ENCODE data around the gene PPP1R37. TPM values are rescaled to one million over a fixed set of nuclear protein-coding genes. Genes with fewer than 3 reads are reported as not detected.

PPP1R37 gene
- total and polyA plus RNA-seq, 2 of the 8 experiments (the other 6 are each of a cell fraction or from before 2014, with no cell fraction given) = 14.6 to 25.7 TPM

DNA sequence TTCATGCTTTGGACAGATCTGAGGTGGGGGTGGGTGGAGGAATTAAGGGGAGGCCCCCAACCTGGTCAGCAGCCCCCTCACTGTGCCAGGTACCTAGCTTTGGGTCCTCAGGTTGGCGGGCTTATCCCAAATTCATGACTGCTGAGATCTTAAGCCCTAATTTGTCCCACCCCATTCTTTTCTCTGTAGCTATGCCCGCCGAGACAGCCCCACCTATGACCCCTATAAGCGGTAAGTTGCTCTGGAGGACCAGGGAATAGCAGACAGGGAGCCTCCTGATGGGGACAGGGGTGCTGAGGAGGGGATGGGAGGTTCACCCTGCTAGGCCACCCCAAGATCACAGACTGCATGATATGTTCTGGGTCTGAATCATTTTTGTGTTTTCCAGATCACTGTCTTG, 31.0 kb upstream of the PPP1R37 start (continued):
- TF ChIP-seq RBBP5 (IDR thresholded peaks at IDR 0.05; ENCODE audit: borderline replicate concordance, low read depth, low read length) = no peak
